ENCODE data around the gene PDE1C.

Gene PDE1C

DNA sequence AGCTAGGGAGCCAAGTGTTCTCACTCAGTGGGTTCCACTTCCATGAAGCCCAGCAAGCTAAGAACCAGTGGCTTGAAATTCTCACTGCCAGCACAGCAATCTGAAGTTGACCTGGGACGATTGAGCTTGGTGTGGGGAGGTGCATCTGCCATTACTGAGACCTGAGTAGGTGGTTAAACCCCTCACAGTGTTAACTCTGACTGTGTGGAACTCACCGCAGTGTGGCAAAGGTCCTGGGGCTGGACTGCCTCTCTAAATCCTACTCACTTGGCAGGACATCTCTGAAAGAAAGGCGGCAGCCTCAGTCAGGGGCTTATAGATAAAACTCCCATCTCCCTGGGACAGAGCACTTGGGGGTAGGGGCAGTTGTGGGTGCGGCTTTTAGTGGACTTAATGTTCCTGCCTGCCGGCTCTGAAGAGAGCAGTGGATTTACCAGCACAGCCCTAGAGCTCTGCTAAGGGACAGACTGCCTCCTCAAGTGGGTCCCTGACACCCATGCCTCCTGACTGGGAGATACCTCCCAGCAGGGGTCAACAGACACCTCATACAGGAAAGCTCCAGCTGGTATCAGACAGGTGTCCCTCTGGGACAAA is 143.1 kb downstream of the PDE1C start:
- H3K4me1 ChIP-seq (ENCODE audit: insufficient read depth, low read length, poor library complexity, severe bottlenecking), result no peaks in the 10 kb centered on the region
- no peaks in the 10 kb centered on the region for H3K36me3 ChIP-seq (ENCODE audit: insufficient read depth, low read length)
- H3K4me3 ChIP-seq (ENCODE audit: low read length, poor library complexity, severe bottlenecking), result no peak overlapping the region
- H3F3A ChIP-seq (ENCODE audit: low read depth), result no peaks in the 10 kb centered on the region
- H3K9me2 ChIP-seq (replicated peaks; ENCODE audit: low read depth, low read length), result no peaks in the 10 kb centered on the region
- no peaks in the 10 kb centered on the region for H4K20me1 ChIP-seq (ENCODE audit: insufficient read depth, low read length, poor library complexity, severe bottlenecking)
- no peaks in the 10 kb centered on the region for H3K27me3 ChIP-seq (ENCODE audit: insufficient read depth, low read length, poor library complexity, severe bottlenecking)
- H2AFZ ChIP-seq (ENCODE audit: low read length), result no peak overlapping the region
- H3K9ac ChIP-seq (ENCODE audit: low read depth, low read length, poor library complexity, severe bottlenecking), result no peak overlapping the region
- H3K79me2 ChIP-seq (ENCODE audit: insufficient read depth, low read length), result no peaks in the 10 kb centered on the region
- no peaks in the 10 kb centered on the region; the same call in 1 of the 2 replicates for H3K9me3 ChIP-seq (ENCODE audit: insufficient read depth, low read depth, low read length)
- H3K4me2 ChIP-seq (ENCODE audit: low read depth, low read length, poor library complexity, severe bottlenecking), result no peak overlapping the region
- no peak for TF ChIP-seq EZH2phosphoT487 (IDR thresholded peaks at IDR 0.05; ENCODE audit: borderline replicate concordance)

DNA sequence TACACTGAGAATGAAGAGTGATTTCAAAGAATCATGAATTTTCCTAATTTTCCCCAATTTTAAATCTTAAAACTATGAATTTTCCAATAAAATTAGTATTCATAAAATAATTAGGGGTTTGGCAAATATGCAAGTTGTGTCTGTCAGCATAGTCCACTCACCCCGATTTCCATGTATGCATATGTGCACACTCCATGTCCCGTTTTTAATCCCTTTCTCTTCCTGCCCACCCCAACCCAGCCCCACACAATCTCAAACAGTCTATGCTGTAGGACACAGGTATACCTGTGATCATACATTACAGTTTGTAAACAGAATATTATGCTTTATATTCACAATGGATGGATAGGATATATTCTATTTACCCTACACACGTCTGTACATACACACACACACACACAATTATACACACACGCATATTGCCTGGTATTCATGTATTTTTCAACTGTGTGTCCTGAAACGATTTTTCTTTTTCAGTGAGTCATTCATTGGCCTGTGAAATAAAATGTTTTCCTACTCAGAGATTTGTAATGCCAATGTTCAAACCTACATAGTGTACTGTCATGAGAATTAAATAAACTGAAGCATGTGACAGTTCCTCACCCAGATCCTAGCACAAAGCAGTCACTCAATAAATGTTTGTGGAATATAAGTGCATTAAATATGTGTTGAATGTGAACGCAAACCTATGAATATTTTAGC is 144.3 kb downstream of the PDE1C start:
- Histone ChIP-seq H4K20me1 (ENCODE audit: insufficient read depth, low read length, poor library complexity, severe bottlenecking) (no peaks in the 10 kb centered on the region), H2AFZ (ENCODE audit: low read length) (no peak overlapping the region), H3K4me3 (ENCODE audit: low read length, poor library complexity, severe bottlenecking) (no peak overlapping the region), H3K79me2 (ENCODE audit: insufficient read depth, low read length) (no peaks in the 10 kb centered on the region), H3K27me3 (ENCODE audit: insufficient read depth, low read length, poor library complexity, severe bottlenecking) (no peaks in the 10 kb centered on the region), H3K9me2 (replicated peaks; ENCODE audit: low read depth, low read length) (no peaks in the 10 kb centered on the region), H3K9me3 (ENCODE audit: insufficient read depth, low read depth, low read length) (no peaks in the 10 kb centered on the region; the same call in 1 of the 2 replicates), H3K9ac (ENCODE audit: low read depth, low read length, poor library complexity, severe bottlenecking) (no peak overlapping the region), H3K4me1 (ENCODE audit: insufficient read depth, low read length, poor library complexity, severe bottlenecking) (no peaks in the 10 kb centered on the region), H3F3A (ENCODE audit: low read depth) (no peaks in the 10 kb centered on the region), H3K36me3 (ENCODE audit: insufficient read depth, low read length) (no peaks in the 10 kb centered on the region), H3K4me2 (ENCODE audit: low read depth, low read length, poor library complexity, severe bottlenecking) (no peak overlapping the region)
- TF ChIP-seq, protein P1, sequence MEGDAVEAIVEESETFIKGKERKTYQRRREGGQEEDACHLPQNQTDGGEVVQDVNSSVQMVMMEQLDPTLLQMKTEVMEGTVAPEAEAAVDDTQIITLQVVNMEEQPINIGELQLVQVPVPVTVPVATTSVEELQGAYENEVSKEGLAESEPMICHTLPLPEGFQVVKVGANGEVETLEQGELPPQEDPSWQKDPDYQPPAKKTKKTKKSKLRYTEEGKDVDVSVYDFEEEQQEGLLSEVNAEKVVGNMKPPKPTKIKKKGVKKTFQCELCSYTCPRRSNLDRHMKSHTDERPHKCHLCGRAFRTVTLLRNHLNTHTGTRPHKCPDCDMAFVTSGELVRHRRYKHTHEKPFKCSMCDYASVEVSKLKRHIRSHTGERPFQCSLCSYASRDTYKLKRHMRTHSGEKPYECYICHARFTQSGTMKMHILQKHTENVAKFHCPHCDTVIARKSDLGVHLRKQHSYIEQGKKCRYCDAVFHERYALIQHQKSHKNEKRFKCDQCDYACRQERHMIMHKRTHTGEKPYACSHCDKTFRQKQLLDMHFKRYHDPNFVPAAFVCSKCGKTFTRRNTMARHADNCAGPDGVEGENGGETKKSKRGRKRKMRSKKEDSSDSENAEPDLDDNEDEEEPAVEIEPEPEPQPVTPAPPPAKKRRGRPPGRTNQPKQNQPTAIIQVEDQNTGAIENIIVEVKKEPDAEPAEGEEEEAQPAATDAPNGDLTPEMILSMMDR (conservative IDR thresholded peaks at IDR 0.05; ENCODE audit: low read length), result no peak
- TF ChIP-seq EZH2phosphoT487 (IDR thresholded peaks at IDR 0.05; ENCODE audit: borderline replicate concordance), result no peak

DNA sequence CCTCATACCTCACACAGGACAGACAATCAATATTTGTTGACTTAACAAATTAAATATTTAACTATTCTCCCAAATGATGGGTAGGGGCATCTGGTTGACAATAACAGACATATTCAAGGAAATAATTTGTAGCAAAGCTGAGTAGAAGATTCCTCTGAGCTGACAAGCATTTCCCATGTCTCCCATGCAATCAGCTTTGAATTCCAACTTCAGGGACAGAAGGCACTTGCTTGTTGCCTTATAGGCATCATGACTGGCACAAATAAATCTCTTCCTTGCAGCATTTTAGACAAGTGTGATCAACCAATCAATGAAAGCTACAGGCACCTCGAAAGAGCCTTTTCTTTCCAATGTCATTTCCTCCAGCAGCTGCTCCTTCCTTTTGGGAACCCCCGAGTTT is 146.0 kb downstream of the PDE1C start:
- H4K20me1 ChIP-seq (ENCODE audit: insufficient read depth, low read length, poor library complexity, severe bottlenecking), result no peaks in the 10 kb centered on the region
- no peaks in the 10 kb centered on the region for H3K9me2 ChIP-seq (replicated peaks; ENCODE audit: low read depth, low read length)
- no peak overlapping the region for H3K9ac ChIP-seq (ENCODE audit: low read depth, low read length, poor library complexity, severe bottlenecking)

More for the DNA sequence above, 146.0 kb downstream of the PDE1C start:
- no peaks in the 10 kb centered on the region; the same call in 1 of the 2 replicates for H3K9me3 ChIP-seq (ENCODE audit: insufficient read depth, low read depth, low read length)
- H3F3A ChIP-seq (ENCODE audit: low read depth), result no peaks in the 10 kb centered on the region
- TF ChIP-seq, protein P1 (conservative IDR thresholded peaks at IDR 0.05; ENCODE audit: low read length), result no peak
- TF ChIP-seq EZH2phosphoT487 (IDR thresholded peaks at IDR 0.05; ENCODE audit: borderline replicate concordance), result no peak
- no peak overlapping the region for H3K4me2 ChIP-seq (ENCODE audit: low read depth, low read length, poor library complexity, severe bottlenecking)
- H3K36me3 ChIP-seq (ENCODE audit: insufficient read depth, low read length), result no peaks in the 10 kb centered on the region
- no peak overlapping the region for H2AFZ ChIP-seq (ENCODE audit: low read length)
- H3K79me2 ChIP-seq (ENCODE audit: insufficient read depth, low read length), result no peaks in the 10 kb centered on the region
- no peaks in the 10 kb centered on the region for H3K4me1 ChIP-seq (ENCODE audit: insufficient read depth, low read length, poor library complexity, severe bottlenecking)
- H3K4me3 ChIP-seq (ENCODE audit: low read length, poor library complexity, severe bottlenecking), result no peak overlapping the region
- H3K27me3 ChIP-seq (ENCODE audit: insufficient read depth, low read length, poor library complexity, severe bottlenecking), result no peaks in the 10 kb centered on the region
